Hematopoietic multipotent progenitor cell treated with erythropoietin and hydrocortisone succinate and interleukin-3 and kit ligand, for 15 days (in vitro differentiated cells): ENCODE data around the gene WASHC2C.
"Not testable (repeated sequence)": the region's sequence is repeated elsewhere in the genome, so short reads cannot be mapped to it uniquely, and the experiment has no call there.

ENCODE experiments used
- DNase-seq: peaks from one replicate; pipeline ENCODE4 v3.0.0-alpha.2; 2015; ENCODE audit warnings: low spot score

The WASHC2C gene

GRCh38 chr10:45771757-45772461, 44.8 kb downstream of the WASHC2C start:
- DNase-seq = not testable (repeated sequence)

- not testable (repeated sequence) for DNase-seq
Observed at GRCh38 chr10:45786217-45786616, 59.2 kb downstream of the WASHC2C start.

GRCh38 chr10:45787212-45787741, 60.2 kb downstream of the WASHC2C start:
- DNase-seq = not testable (repeated sequence)

GRCh38 chr10:45789991-45790390, 62.9 kb downstream of the WASHC2C start:
- DNase-seq = not testable (repeated sequence)

- DNase-seq = not testable (repeated sequence)
Observed at GRCh38 chr10:45790694-45791426, 63.8 kb downstream of the WASHC2C start.

GRCh38 chr10:45794761-45795160, 67.7 kb downstream of the WASHC2C start:
- DNase-seq = not testable (repeated sequence)

- not testable (repeated sequence) for DNase-seq
Observed at GRCh38 chr10:45803060-45804010, 76.3 kb downstream of the WASHC2C start.

- not testable (repeated sequence) for DNase-seq
Observed at GRCh38 chr10:45804996-45805395, 77.9 kb downstream of the WASHC2C start.

- peak; percentile 52 for DNase-seq
Observed at GRCh38 chr10:45809837-45810236, 82.8 kb downstream of the WASHC2C start.

GRCh38 chr10:45811075-45811474, 84.0 kb downstream of the WASHC2C start:
- DNase-seq = no peak

- not testable (repeated sequence) for DNase-seq
Observed at GRCh38 chr10:45812959-45813358, 85.9 kb downstream of the WASHC2C start.

GRCh38 chr10:45814146-45814545, 87.1 kb downstream of the WASHC2C start:
- DNase-seq = not testable (repeated sequence)

- no peak for DNase-seq
Observed at GRCh38 chr10:45817130-45817859, 90.2 kb downstream of the WASHC2C start.

GRCh38 chr10:45817912-45818311, 90.8 kb downstream of the WASHC2C start:
- DNase-seq = no peak

- DNase-seq = no peak
Observed at GRCh38 chr10:45819552-45819951, 92.5 kb downstream of the WASHC2C start.

GRCh38 chr10:45820107-45820830, 93.2 kb downstream of the WASHC2C start:
- DNase-seq = not testable (repeated sequence)

GRCh38 chr10:45822918-45823317, 95.9 kb downstream of the WASHC2C start:
- not testable (repeated sequence) for DNase-seq
